Ishikawa (cell line): ENCODE measurements around the gene SHC2.
A peak's percentile ranks its signal among the peaks of the same experiment; 100 is the strongest.

Source experiments
- CEBPB ChIP-seq: IDR thresholded peaks from 2 replicates; pipeline ENCODE4 v1.6.1; 2012
- CREB1 ChIP-seq: IDR thresholded peaks from 2 replicates; pipeline ENCODE4 v1.6.1; 2012; ENCODE audit warnings: low read depth
- EGR1 ChIP-seq: IDR thresholded peaks from 2 replicates; pipeline ENCODE4 v1.6.1; 2012
- EP300 ChIP-seq: IDR thresholded peaks from 2 replicates; pipeline ENCODE4 v1.6.1; 2012; ENCODE audit warnings: borderline replicate concordance
- FOXM1 ChIP-seq: IDR thresholded peaks from 2 replicates; pipeline ENCODE4 v1.6.1; 2012; ENCODE audit warnings: low read depth, borderline replicate concordance
- NFIC ChIP-seq: IDR thresholded peaks from 2 replicates; pipeline ENCODE4 v1.6.1; 2012
- RAD21 ChIP-seq: IDR thresholded peaks from 2 replicates; pipeline ENCODE4 v1.6.1; 2012; ENCODE audit warnings: low read depth
- TAF1 ChIP-seq: IDR thresholded peaks from 2 replicates; pipeline ENCODE4 v1.6.1; 2012; ENCODE audit warnings: low read depth, mild to moderate bottlenecking
- TCF12 ChIP-seq: IDR thresholded peaks from 2 replicates; pipeline ENCODE4 v1.6.1; 2012; ENCODE audit warnings: low read depth
- TEAD4 ChIP-seq: IDR thresholded peaks from 2 replicates; pipeline ENCODE4 v1.6.1; 2012
- YY1 ChIP-seq: IDR thresholded peaks from 2 replicates; pipeline ENCODE4 v1.6.1; 2012; ENCODE audit warnings: low read depth
- ZBTB7A ChIP-seq: IDR thresholded peaks from 2 replicates; pipeline ENCODE4 v1.6.1; 2012; ENCODE audit warnings: low read depth
- TF ChIP-seq, protein P1 (sequence below): IDR thresholded peaks from 2 replicates; pipeline ENCODE4 v1.6.1; 2012
- TF ChIP-seq, protein P2 (sequence below): IDR thresholded peaks from 2 replicates; pipeline ENCODE4 v1.6.1; 2012; ENCODE audit warnings: low read depth, mild to moderate bottlenecking
- TF ChIP-seq, protein P3 (sequence below): IDR thresholded peaks from 2 replicates; pipeline ENCODE4 v1.6.1; 2012

SHC2 gene

DNA sequence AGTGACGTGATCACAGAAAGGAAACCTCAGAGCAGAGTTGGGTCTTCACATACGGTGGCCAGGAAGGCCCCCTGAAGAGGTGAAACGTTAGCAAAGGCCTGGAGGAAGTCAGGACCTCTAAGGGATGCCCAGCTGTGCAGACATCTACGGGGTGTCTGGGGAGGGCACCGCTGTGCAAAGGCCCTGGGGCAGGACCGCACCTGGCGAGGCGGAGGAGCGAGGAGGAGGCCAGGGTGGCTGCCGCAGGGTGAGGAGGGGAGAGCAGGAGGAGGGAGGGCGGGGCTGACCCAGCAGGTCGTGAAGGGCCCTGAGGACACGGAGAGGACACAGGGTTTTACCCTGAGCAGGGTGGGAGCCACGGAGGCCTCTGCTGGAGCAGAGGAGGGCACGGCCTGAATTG, 23.7 kb upstream of the SHC2 start:
- TF ChIP-seq, protein P1, sequence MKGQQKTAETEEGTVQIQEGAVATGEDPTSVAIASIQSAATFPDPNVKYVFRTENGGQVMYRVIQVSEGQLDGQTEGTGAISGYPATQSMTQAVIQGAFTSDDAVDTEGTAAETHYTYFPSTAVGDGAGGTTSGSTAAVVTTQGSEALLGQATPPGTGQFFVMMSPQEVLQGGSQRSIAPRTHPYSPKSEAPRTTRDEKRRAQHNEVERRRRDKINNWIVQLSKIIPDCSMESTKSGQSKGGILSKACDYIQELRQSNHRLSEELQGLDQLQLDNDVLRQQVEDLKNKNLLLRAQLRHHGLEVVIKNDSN = no peak
- TF ChIP-seq, protein P2, sequence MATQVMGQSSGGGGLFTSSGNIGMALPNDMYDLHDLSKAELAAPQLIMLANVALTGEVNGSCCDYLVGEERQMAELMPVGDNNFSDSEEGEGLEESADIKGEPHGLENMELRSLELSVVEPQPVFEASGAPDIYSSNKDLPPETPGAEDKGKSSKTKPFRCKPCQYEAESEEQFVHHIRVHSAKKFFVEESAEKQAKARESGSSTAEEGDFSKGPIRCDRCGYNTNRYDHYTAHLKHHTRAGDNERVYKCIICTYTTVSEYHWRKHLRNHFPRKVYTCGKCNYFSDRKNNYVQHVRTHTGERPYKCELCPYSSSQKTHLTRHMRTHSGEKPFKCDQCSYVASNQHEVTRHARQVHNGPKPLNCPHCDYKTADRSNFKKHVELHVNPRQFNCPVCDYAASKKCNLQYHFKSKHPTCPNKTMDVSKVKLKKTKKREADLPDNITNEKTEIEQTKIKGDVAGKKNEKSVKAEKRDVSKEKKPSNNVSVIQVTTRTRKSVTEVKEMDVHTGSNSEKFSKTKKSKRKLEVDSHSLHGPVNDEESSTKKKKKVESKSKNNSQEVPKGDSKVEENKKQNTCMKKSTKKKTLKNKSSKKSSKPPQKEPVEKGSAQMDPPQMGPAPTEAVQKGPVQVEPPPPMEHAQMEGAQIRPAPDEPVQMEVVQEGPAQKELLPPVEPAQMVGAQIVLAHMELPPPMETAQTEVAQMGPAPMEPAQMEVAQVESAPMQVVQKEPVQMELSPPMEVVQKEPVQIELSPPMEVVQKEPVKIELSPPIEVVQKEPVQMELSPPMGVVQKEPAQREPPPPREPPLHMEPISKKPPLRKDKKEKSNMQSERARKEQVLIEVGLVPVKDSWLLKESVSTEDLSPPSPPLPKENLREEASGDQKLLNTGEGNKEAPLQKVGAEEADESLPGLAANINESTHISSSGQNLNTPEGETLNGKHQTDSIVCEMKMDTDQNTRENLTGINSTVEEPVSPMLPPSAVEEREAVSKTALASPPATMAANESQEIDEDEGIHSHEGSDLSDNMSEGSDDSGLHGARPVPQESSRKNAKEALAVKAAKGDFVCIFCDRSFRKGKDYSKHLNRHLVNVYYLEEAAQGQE = no peak
- TF ChIP-seq, protein P3, sequence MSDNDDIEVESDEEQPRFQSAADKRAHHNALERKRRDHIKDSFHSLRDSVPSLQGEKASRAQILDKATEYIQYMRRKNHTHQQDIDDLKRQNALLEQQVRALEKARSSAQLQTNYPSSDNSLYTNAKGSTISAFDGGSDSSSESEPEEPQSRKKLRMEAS = no peak
- TF ChIP-seq CREB1 (no peak), EGR1 (no peak), RAD21 (no peak), NFIC (no peak), TEAD4 (no peak), CEBPB (no peak), EP300 (no peak), YY1 (no peak), FOXM1 (no peak), TAF1 (no peak), TCF12 (no peak), ZBTB7A (no peak)

DNA sequence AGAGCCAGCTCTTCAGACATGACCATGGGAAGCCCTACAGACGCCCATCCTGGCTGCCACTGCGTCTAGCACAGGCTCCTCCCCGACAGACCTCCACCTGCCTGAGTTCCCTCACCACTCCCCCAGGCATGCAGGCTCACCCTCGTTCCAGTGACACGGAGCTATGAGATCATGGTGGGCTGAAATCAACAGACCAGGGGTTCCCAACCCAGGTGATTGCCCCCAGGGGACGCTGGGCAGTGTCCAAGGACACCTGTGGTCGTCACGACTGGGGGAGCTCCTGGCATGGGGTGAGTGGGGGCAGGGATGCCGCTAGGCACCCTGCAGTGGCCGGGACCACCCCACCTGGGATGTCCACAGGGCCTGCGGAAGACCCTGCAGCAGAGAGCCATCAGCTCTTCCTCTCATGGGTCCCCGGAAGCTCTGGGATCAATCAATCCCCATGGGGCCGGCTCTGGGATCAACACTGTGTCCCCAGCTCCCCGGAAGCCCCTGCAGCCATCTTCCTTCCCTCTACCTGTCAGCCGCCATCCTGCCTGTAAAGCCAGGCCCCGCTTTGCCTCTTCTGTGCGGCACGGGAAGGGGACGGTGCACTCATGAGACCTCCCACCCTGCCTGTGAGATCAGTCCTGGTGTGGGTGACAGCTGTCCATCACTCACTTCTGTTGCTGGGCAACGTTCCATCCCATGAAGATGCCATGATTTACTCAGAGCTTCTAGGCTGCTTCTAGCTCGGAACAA, 22.7 kb upstream of the SHC2 start:
- TF ChIP-seq, protein P3 = no peak
- no peak for TF ChIP-seq TEAD4
- no peak for TF ChIP-seq EP300
- no peak for TF ChIP-seq YY1
- TF ChIP-seq TCF12 = no peak
- TF ChIP-seq RAD21 = no peak
- no peak for TF ChIP-seq CEBPB
- TF ChIP-seq, protein P2 = no peak
- TF ChIP-seq EGR1 = no peak
- TF ChIP-seq CREB1 = no peak
- TF ChIP-seq, protein P1 = no peak
- no peak for TF ChIP-seq FOXM1
- TF ChIP-seq NFIC = no peak
- TF ChIP-seq ZBTB7A = no peak
- no peak for TF ChIP-seq TAF1

DNA sequence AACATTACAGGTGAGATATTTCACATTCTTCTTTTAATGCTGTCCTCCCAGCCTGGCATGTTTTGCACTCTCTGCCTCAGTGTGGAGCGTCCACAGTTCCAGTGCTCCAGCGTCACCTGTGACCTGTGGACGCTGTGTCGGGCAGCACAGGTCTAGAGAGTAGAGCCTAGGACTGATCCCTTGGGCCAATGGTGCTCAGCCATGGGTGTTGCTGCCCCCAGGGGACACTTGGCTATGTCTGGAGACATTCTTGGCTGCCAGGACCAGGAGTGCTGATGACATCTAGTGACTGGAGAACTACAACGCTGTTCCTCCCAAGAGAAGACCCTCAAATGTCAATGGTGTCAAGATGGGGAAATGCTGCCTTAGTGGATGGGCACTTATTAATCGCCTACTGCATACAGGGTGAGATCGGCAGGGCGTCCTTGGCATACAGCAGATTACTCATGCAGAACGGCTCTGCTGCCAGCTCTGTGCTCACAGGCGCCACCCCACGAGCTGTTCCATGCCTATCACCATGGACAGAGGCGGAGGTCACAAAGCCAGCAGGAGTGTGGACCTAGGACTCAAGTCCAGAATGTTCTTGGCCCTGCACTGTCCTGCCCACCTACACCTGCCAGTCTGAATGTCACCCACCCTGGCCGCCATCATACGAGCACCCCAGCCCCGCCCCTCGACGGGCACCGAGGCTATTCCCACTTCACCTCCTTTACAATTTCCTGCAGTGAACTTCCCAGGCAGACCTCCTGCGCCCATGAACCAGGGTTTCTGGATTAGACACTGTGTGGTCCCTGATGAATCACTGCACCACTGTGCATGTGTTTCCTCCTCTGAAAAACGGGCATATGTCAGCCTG, 21.6 kb upstream of the SHC2 start:
- TF ChIP-seq, protein P2 = peak; percentile 74
- TF ChIP-seq RAD21 = peak; percentile 20; the same call in 1 of the 2 replicates
- TF ChIP-seq NFIC = no peak
